Stimulated activated CD4-positive, alpha-beta T cell treated with anti-CD3 and anti-CD28 coated beads, Interleukin-2, amount 100 ng/mL, for 24 hours (primary cell): ENCODE data around the gene NUP214.
"Not testable (repeated sequence)": the region's sequence is repeated elsewhere in the genome, so short reads cannot be mapped to it uniquely, and the experiment has no call there.

Source experiments
- DNase-seq, 2 donors: peaks; one replicate each; pipeline ENCODE4 v3.0.0-alpha.2; 2020

NUP214 gene

GRCh38 chr9:131161585-131161984 is 36.2 kb downstream of the NUP214 start:
- no peak for DNase-seq

DNA sequence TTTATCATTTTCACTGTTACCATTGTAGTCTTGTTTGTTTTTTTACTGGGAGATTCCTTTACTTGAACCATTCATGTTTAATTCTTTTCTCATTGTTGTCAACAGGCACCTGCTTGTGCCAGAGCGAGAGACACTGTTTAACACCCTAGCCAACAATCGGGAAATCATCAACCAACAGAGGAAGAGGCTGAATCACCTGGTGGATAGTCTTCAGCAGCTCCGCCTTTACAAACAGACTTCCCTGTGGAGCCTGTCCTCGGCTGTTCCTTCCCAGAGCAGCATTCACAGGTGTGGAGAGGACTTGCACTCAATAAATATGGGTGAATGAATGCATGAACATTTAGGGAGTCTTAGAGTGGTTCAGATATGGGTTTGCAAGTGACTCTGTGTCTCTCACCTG is 37.5 kb downstream of the NUP214 start:
- no peak for DNase-seq

- DNase-seq, result no peak
These were observed 40.1 kb downstream of the NUP214 start for GRCh38 chr9:131165523-131165922.

DNA sequence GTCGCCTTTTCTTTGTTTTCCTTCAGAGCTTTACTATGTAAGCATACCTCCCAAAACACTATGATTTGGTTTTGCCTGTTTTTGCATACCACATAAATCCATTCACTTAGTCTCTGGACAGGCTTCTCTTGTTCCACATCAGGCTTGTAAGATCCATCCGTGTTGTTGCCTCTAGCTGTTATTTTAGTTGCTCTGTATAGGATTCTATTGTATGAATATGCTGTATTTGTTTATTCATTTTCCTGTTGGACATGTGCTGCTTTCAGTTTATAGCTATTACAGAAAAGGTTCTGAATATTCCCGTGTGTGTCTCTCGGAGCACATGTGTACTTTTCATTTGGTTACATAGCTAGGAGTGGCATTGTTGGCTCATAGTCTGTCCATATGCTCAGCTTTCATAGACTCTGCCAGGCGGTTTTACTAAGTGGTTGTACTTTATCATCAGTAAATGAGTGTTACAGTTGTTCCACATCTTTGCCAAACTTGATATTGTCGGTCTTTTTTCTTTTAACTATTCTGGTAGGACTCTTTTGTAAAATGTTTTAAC is 41.8 kb downstream of the NUP214 start:
- DNase-seq, result no peak

DNA sequence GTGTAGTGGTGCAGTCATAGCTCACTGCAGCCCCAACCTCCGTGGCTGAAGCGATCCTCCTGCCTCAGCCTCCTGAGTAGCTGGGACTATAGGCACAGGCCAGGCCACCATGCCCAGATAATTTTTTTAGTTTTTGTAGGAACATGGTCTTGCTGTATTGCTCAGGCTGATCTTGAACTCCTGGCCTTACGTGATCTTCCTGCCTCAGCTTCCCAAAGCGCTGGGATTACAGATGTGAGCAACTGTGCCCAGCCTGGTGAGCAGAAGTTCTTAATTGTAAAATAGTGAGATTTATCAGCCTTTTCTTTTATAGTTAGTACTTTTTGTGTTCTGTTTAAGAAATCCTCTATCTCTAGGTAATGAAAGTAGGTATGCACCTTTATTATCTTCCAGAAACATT is 42.5 kb downstream of the NUP214 start:
- no peak for DNase-seq

GRCh38 chr9:131169563-131170240 is 44.3 kb downstream of the NUP214 start:
- no peak for DNase-seq

GRCh38 chr9:131173995-131174394 is 48.6 kb downstream of the NUP214 start:
- no peak for DNase-seq

DNA sequence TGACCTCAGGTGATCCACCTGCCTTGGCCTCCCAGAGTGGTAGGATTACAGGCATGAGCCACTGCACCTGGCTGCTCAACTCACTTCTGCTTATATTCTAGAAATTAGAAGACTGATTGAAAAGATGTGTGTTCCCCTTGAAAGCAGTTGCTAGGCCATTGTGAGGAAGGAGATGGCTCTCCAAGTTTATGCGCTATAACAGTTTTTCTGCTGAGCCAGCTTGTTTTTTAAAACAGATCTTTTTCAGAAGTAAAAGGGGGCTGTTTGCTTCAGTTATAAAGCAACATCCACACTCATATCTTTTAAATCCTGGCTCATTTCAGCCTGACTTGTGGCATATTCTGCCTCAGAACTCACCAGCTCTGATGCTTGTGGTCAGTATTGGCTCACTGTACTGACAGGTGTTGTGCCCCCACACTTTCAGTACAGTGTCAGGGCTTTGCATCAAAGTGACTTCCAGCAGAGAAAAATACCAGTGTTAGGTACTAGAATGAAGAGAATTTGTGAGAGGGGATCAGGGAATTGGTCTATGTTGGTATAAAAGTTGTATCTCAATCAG is 49.4 kb downstream of the NUP214 start:
- DNase-seq, result no peak

GRCh38 chr9:131177898-131178297 is 52.5 kb downstream of the NUP214 start:
- DNase-seq, result no peak

DNA sequence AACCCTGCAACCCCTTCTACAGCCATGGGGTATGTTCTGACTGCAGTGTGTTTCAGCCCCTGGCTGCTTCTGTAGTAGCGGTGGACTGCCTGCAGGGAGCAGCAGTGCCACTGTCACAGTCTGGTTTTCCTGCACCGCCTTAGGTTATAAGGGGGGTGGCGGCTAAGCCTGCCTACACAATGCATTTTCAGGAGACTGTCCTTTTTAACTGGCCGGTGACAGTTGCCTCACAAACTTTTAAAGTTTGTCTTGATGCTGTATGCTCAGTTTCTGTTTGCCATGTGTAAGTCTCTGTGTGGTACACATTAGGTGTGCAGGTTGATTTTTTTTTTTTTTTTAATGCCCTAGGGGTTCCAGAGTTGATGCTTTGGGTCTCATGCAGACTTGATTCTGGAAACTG is 53.0 kb downstream of the NUP214 start:
- peak; percentile 79 for DNase-seq

DNA sequence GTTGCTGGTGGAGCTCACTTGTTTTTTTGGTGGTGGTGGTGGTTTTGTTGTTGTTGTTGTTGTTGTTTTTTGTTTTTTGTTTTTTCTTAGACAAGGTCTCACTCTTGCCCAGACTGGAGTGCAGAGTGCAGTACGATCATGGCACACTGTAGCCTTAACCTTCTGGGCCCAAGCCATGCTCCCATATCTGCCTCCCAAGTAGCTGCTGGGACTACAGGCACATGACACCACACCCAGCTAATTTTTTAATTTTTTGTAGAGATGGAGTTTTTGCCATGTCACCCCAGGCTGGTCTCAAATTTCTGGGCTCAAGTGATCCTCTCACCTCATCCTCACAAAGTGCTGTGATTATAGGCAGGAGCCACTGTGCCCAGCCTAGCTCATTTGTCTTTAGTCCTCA is 53.5 kb downstream of the NUP214 start:
- DNase-seq, result no peak

DNA sequence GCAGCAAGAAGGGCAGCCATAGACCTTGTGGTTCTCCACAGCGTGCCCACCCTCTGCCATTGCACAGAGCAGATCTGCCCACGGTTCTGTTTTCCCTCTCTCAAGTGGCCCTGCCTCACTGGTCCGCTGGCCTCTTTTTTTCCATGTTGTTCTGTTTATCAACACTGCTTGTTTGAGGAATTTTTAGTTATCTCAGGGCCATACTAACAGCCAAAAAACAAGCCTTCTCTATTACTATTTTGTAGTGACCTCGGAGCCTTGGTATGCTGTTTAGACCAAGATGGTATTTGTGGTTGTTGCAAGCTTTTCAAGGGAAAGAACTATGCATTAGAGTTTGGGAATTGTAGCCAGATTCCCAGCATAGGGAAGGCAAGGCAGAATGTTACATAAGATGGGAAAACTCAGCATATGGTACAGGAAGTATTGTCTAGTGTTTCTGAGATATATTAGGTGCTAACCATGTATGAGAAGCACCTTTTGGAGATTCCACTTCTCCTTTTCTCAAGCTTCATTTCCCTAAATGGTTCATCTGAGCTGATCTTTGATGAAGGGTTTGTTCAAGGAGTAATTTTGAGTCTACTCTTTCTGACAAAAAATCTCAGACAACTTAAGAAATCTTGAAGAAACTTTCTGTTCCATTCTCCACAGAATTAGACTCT is 54.3 kb downstream of the NUP214 start:
- DNase-seq, result no peak

GRCh38 chr9:131180454-131180853 is 55.1 kb downstream of the NUP214 start:
- no peak for DNase-seq

- no peak for DNase-seq
These were observed 55.8 kb downstream of the NUP214 start for GRCh38 chr9:131181091-131181681.

GRCh38 chr9:131185924-131186323 is 60.5 kb downstream of the NUP214 start:
- no peak for DNase-seq

DNA sequence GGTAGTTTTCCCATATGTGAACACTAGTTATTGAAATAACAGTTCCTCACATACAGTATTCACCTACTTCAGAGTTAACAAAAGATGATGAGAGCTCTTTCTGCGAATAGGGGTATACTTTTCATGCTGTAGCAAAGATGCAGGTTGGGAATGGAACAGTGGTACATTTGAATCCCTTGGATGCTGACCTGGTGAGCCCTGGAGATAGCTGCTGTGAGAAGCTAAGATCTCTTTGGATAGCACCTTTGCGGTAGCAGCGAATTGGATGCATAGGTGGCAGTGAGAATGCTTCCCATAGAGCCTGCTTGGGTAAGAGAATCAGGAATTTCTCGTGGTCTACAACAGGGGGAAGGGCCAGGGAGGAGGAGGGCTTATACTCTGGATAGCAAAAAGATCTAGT is 61.2 kb downstream of the NUP214 start:
- DNase-seq, result no peak

DNA sequence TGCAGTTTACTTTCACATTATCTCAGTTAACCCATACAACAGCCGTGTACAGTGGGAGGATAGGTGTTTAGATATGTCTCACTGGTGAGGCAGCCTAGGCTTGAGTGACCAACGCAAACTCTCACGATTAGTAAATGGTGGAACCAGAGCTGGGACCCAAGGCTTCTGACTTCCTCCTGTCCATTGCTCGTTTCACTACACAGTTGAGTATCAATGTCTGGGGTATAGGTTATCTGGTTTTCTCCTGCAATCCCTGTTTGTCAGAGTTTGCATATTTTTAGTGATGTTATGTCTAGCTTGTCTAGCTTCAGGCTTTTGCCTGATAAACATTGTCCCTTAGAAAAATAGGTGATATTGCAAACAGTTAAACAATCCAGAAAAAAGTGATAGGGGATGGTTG is 62.6 kb downstream of the NUP214 start:
- no peak for DNase-seq

- DNase-seq, result no peak
These were observed 63.6 kb downstream of the NUP214 start for GRCh38 chr9:131188976-131189375.

- no peak for DNase-seq
These were observed 64.8 kb downstream of the NUP214 start for GRCh38 chr9:131190191-131190590.

- not testable (repeated sequence) for DNase-seq
These were observed 65.6 kb downstream of the NUP214 start for GRCh38 chr9:131191032-131191431.

GRCh38 chr9:131191857-131192256 is 66.5 kb downstream of the NUP214 start:
- DNase-seq, result no peak

- DNase-seq, result no peak
These were observed 67.7 kb downstream of the NUP214 start for GRCh38 chr9:131193051-131193450.

GRCh38 chr9:131194762-131195161 is 69.4 kb downstream of the NUP214 start:
- no peak for DNase-seq
